CD4-positive, alpha-beta T cell treated with Interleukin-4 for 4 hours (primary cell): ENCODE data around the gene FBXO5.

Experiments
- DNase-seq: peaks from one replicate; pipeline ENCODE4 v3.0.0-alpha.2; 2020

FBXO5 gene

DNA sequence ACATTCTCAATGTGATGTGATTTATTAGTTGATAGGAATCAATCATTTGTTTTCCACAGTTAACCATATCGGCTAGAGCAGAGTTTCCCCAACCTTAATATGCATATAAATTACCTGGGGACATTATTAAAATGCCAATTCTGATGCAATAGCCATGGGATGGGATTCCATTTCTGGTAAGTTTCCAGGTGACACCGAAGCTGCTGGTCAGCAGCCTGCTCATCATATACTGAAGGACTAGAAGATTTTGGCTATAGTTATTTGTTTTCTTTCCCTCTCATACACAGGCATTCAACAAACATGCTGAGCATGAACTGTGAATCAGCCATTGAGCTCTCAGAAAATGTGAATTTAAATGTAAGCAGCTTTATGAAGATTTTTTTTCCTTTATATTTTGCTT, 35.8 kb downstream of the FBXO5 start:
- DNase-seq: no peak

DNA sequence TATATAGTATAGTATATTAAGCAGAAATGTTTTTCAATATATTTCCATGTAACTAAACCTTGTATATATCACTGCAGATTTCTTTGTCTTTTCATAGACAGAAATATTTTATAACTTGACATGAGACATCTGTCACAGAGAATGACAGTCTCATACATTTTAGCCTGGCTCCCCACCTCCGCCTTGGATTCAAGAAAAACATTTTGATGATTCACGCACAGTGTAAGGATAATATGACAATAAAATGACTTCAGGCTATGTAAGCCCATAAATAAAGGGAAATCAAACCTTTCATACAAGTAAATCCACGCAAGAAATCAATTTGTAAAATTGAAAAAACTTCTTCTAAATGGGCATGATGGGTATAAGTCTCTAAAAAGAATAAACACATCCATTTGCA, 36.4 kb downstream of the FBXO5 start:
- DNase-seq: no peak

DNA sequence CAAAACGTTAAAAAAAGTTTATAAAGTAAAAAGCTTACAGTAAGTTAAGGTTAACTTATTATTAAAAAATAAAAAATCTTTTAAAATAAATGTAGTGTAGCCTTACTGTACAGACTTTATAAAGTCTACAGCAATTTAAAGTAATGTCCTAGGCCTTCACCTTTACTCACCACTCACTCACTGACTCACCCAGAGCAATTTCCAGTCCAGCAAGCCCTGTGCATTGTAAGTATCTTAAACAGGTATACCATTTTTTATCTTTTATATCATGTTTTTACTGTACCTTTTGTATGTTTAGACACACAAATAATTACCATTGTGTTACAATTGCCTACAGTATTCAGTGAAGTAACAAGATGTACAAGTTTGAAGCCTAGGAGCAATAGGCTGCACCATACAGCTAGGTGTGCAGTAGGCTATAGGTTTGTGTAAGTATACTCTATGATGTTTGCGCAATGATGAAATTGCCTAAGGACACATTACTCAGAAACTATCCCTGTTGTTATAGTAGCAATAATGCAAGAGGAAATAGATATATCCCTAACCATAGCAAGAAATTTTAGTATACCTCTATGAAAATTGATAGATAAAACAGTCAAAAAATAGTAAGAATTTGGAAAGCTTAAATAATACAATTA, 39.5 kb downstream of the FBXO5 start:
- DNase-seq: no peak

DNA sequence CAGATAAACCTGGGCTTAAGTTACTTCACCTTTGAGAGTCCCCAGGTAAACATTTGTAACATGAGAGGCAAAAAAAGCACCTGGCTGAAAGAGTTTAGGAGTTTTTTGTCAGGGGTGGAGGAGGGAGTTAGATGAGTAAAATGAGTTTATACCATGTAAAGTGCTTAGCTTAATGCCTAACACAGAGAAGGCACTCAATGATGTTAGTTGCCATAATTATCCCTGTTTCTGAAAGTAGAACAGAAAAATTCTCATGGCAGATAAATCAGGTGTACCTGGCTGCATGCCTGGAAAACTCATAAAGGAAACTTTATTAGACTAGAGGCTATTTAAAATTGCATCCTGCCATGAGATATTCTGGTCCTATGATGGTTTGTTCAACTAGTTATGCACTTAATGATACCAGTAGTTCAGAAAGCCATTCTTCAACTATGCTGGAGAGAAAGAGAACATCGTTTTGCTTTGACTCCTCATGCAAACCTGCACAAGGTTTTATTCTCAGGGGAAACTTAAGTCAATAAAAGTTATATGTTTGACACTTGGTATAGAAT, 40.4 kb downstream of the FBXO5 start:
- DNase-seq: no peak

DNA sequence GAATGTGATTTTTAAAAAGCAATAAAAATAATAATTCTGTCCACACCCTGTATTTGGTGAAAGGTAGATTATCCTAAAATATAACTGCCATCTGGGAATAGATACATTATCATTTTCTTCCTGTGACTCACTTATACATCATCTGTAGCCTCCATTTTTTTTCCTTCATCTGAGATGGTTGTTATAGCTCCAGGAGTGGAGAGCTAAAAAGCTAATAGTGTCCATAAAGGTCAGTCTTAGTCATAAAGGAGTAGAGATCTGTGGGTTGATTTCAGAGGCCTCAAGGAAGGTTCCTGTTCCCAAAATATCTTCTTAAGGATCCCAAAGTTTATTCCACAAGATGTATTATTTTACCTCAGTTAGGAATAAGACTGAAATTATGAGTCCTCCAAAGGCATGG, 41.1 kb downstream of the FBXO5 start:
- no peak for DNase-seq

DNA sequence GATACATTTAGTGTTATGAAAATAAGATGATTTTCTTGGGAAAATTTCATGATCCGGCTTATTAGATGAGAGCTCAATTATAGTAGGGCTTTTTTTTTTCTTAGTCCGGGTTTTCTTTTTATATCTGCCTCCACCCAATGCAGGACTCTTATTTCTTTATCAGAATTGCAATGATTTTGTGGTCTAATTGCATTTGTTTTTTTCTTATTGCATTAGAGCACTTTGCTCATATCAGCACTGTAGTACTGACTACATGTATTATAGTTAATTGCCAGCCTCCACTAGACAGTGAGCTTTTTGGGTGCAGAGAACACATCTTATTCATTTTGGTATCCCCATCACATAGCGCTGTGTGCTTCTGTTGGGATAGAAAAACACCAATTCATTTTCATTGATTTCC, 50.0 kb downstream of the FBXO5 start:
- no peak for DNase-seq

DNA sequence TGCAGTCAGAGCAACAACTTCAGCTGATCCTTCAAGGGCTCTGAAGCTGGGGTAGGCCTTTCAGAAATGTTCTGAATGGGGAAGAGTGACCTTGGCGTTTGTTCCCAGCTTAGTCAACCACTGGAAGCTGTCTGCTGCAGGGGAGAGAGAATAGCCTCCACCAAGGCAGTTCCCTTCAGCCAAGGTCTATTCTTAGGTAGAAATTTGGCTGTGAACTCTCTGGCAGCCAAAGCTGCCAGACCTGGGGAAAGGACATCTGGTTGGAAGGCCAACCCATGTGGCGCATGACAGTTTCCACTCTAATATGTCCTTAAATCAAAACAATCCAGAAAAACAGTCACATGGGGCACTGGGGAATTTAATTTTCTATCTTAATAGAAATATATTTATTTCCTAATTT, 60.1 kb downstream of the FBXO5 start:
- no peak for DNase-seq
